Measurements from ENCODE around the gene CD79B. TPM values are rescaled to one million over a fixed set of nuclear protein-coding genes. Genes with fewer than 3 reads are reported as not detected.
"Not testable (repeated sequence)": the region's sequence is repeated elsewhere in the genome, so short reads cannot be mapped to it uniquely, and the experiment has no call there.

The CD79B gene
- total RNA-seq, 1 experiment from 2014 or later, result 0.39 TPM

DNA sequence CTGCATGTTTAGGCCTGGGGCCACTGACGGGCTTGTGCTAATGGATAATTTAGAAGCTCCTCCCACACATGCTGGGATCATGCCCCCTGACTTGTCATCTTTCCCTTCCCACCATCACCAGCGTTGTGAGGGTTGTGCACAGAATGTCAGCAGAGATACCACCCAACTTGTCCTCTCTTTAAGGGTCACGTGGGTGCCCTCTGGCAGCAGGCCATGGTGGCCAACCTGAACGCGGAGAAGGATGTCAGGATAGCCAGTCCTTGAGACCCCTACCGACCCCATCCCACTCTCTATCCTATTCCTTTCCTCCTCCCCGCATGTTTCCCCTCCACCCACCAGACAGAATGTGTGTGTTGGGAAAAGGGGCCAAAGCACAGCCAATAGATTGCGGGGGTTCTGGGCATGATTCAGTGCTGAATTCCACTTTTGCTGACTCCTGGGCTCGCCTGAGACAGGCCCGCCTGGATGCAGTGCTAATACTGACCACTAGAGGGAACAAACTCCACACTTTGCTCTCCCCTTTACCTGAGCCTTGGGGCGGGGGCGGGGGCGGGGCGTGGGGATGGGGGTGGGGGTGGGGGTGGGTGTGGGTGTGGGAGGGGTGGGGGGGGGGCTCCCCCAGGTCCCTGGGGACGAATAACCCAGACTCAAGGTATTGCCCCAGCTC, 50.1 kb downstream of the CD79B start, which contains the start of gene GH2:
GH2 (minus strand) TSS at position 10 of the 667 bp plus-strand sequence. CDS start 143 bp downstream, outside the sequence.
- ChIA-PET POLR2A (ENCODE audit: low non-redundant PET) (no interaction called here), CTCF (interaction anchor here (0.5 to 0.7 kb wide), 3 partner anchors 7 to 116 kb away, joined by 3 read pairs; partner anchors contain the start of genes CCDC47 and PRR29)
- peak; percentile 59 for DNase-seq (ENCODE audit: low spot score)
- intact Hi-C loops (cut with micrococcal nuclease; ENCODE audit: unreplicated experiment), result no loop called here
- Histone ChIP-seq H3K4me3 (ENCODE audit: low read depth, low read length, poor library complexity, severe bottlenecking) (no peak within 1 kb of the TSS), H3K9me3 (ENCODE audit: low read depth, low read length, poor library complexity, severe bottlenecking) (no peaks in the 10 kb centered on the region), H3K4me1 (ENCODE audit: insufficient read depth, low read length, poor library complexity, severe bottlenecking) (no peaks in the 10 kb centered on the region), H3K27ac (ENCODE audit: low read depth, low read length, poor library complexity, severe bottlenecking) (no peak within 1 kb of the TSS), H3K27me3 (replicated peaks; ENCODE audit: insufficient read depth, low read depth, low read length, poor library complexity) (no peaks in the 10 kb centered on the region), H3K36me3 (ENCODE audit: insufficient read depth, low read length, poor library complexity, severe bottlenecking) (no peaks in the 10 kb centered on the region)
- no TSS peak for BruUV-seq (replicated peaks)
- TF ChIP-seq EZH2 (IDR thresholded peaks at IDR 0.05; ENCODE audit: borderline replicate concordance, low read depth, low read length, poor library complexity, severe bottlenecking), result no peak
- TF ChIP-seq, protein P1, sequence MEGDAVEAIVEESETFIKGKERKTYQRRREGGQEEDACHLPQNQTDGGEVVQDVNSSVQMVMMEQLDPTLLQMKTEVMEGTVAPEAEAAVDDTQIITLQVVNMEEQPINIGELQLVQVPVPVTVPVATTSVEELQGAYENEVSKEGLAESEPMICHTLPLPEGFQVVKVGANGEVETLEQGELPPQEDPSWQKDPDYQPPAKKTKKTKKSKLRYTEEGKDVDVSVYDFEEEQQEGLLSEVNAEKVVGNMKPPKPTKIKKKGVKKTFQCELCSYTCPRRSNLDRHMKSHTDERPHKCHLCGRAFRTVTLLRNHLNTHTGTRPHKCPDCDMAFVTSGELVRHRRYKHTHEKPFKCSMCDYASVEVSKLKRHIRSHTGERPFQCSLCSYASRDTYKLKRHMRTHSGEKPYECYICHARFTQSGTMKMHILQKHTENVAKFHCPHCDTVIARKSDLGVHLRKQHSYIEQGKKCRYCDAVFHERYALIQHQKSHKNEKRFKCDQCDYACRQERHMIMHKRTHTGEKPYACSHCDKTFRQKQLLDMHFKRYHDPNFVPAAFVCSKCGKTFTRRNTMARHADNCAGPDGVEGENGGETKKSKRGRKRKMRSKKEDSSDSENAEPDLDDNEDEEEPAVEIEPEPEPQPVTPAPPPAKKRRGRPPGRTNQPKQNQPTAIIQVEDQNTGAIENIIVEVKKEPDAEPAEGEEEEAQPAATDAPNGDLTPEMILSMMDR (conservative IDR thresholded peaks at IDR 0.05; ENCODE audit: low read depth, low read length), result peak; percentile 61

DNA sequence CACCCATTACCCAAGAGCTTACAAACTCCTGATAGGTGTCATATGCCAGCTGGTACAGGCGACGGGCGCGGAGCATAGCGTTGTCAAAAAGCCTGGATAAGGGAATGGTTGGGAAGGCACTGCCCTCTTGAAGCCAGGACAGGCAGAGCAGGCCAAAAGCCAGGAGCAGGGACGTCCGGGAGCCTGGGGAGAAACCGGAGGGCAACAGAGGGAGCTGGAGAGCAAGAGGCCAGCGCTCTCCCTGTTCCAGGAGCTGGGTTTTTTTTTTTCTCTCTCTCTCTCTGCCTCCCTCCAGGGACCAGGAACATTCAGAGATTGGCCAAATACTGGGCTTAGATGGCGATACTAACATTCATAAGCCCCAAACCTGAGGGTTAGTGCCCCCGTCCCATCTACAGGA, 50.8 kb downstream of the CD79B start:
- POLR2A ChIA-PET (ENCODE audit: low non-redundant PET); DNase-seq (ENCODE audit: low spot score): not testable (repeated sequence)
- CTCF ChIA-PET, result interaction anchor here (0.7 kb wide), 2 partner anchors 22 to 108 kb away, joined by 3 read pairs; partner anchors contain the start of gene CCDC47

DNA sequence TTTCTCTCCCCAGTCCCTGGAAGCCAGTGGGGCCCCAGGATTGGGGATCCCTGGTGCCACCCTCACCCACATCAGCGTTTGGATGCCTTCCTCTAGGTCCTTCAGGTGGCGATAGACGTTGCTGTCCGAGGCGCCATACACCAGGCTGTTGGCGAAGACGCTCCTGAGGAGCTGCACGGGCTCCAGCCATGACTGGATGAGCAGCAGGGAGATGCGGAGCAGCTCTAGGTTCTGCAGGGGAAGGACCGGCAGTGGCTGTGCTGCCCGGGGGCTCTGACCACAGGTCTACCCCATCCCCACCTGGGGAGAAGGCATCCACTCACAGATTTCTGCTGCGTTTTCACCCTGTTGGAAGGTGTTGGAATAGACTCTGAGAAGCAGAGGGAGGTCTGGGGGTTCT, 51.4 kb downstream of the CD79B start:
- intact Hi-C loops (cut with micrococcal nuclease; ENCODE audit: unreplicated experiment), result no loop called here
- no peaks in the 10 kb centered on the region for H3K36me3 ChIP-seq (ENCODE audit: insufficient read depth, low read length, poor library complexity, severe bottlenecking)
- H3K4me3 ChIP-seq (ENCODE audit: low read depth, low read length, poor library complexity, severe bottlenecking), result no peak overlapping the region
- H3K4me1 ChIP-seq (ENCODE audit: insufficient read depth, low read length, poor library complexity, severe bottlenecking), result no peaks in the 10 kb centered on the region
- BruUV-seq (replicated peaks), result no TSS peak
- POLR2A ChIA-PET (ENCODE audit: low non-redundant PET), result no interaction called here
- H3K9me3 ChIP-seq (ENCODE audit: low read depth, low read length, poor library complexity, severe bottlenecking), result no peaks in the 10 kb centered on the region
- DNase-seq (ENCODE audit: low spot score), result no peak
- no peak overlapping the region for H3K27ac ChIP-seq (ENCODE audit: low read depth, low read length, poor library complexity, severe bottlenecking)
- CTCF ChIA-PET, result interaction anchor here (0.7 kb wide), 1 partner anchor 22 kb away, joined by 3 read pairs; no protein-coding TSS in a partner anchor
- TF ChIP-seq EZH2 (IDR thresholded peaks at IDR 0.05; ENCODE audit: borderline replicate concordance, low read depth, low read length, poor library complexity, severe bottlenecking), result no peak
- TF ChIP-seq, protein P1 (conservative IDR thresholded peaks at IDR 0.05; ENCODE audit: low read depth, low read length), result no peak
- H3K27me3 ChIP-seq (replicated peaks; ENCODE audit: insufficient read depth, low read depth, low read length, poor library complexity), result no peaks in the 10 kb centered on the region

More for the DNA sequence above, 50.8 kb downstream of the CD79B start:
- H3K4me3 ChIP-seq (ENCODE audit: low read depth, low read length, poor library complexity, severe bottlenecking); H3K9me3 ChIP-seq (ENCODE audit: low read depth, low read length, poor library complexity, severe bottlenecking); H3K4me1 ChIP-seq (ENCODE audit: insufficient read depth, low read length, poor library complexity, severe bottlenecking); BruUV-seq (replicated peaks); H3K27ac ChIP-seq (ENCODE audit: low read depth, low read length, poor library complexity, severe bottlenecking); H3K36me3 ChIP-seq (ENCODE audit: insufficient read depth, low read length, poor library complexity, severe bottlenecking); H3K27me3 ChIP-seq (replicated peaks; ENCODE audit: insufficient read depth, low read depth, low read length, poor library complexity); intact Hi-C loops (cut with micrococcal nuclease; ENCODE audit: unreplicated experiment): not testable (repeated sequence)

Other genes with a start within 250 kb of the CD79B start
- gene LIMD2, start 232.2 kb downstream of the CD79B start, total RNA-seq (2021), result 119 and 127 TPM in 2 replicates
- gene STRADA, start 190.5 kb downstream of the CD79B start, total RNA-seq (2021), result 56.3 and 62.8 TPM in 2 replicates
- 91.9 and 104 TPM in 2 replicates for gene CCDC47, start 158.7 kb downstream of the CD79B start, total RNA-seq (2021)
- gene DDX42, start 158.2 kb downstream of the CD79B start, total RNA-seq (2021), result 148 and 149 TPM in 2 replicates
- gene PSMC5, start 104.9 kb downstream of the CD79B start, total RNA-seq (2021), result 302 and 305 TPM in 2 replicates
- gene FTSJ3, start 104.7 kb downstream of the CD79B start, total RNA-seq (2021), result 81.0 and 90.4 TPM in 2 replicates
- 71.9 and 89.4 TPM in 2 replicates for gene SMARCD2, start 89.6 kb downstream of the CD79B start, total RNA-seq (2021)
- gene CSH2, start 58.7 kb downstream of the CD79B start, total RNA-seq (2021), result not detected in 2 replicates
- gene GH2, start 50.4 kb downstream of the CD79B start, total RNA-seq (2021), result not detected in 2 replicates
- not detected in 2 replicates for gene CSH1, start 35.8 kb downstream of the CD79B start, total RNA-seq (2021)
- not detected in 2 replicates for gene CSHL1, start 21.1 kb downstream of the CD79B start, total RNA-seq (2021)
- not detected in 2 replicates for gene GH1, start 13.5 kb downstream of the CD79B start, total RNA-seq (2021)
- 0.56 and 0.79 TPM in 2 replicates for gene SCN4A, start 40.6 kb upstream of the CD79B start, total RNA-seq (2021)
- gene PRR29, start 66.0 kb upstream of the CD79B start, total RNA-seq (2021), result 0.37 TPM in 1 of 2 replicates, not detected in the other
- 0.99 and 1.2 TPM in 2 replicates for gene ICAM2, start 88.3 kb upstream of the CD79B start, total RNA-seq (2021)
- 6.7 and 8.0 TPM in 2 replicates for gene ERN1, start 197.8 kb upstream of the CD79B start, total RNA-seq (2021)